GM23338 (cell line): ENCODE results near the gene TTC17. TPM values are rescaled to one million over a fixed set of nuclear protein-coding genes. Genes with fewer than 3 reads are reported as not detected.

Source experiments
- ATAC-seq: fragments of 200-7000 bp; cut with Tn5 transposase; 3 replicates; pipeline ENCODE4 v1.9.1; 2020
- DNase-seq: peaks from one replicate; pipeline ENCODE4 v3.0.0-alpha.2; 2015; ENCODE audit warnings: low spot score
- H2AFZ ChIP-seq: fragments of 200-600 bp; sonication (generic); 2 replicates; pipeline ENCODE4 v1.8.0; 2016; ENCODE audit warnings: antibody characterized with exemption, mild to moderate bottlenecking, moderate library complexity
- H3F3A ChIP-seq: fragments of 200-600 bp; sonication (generic); replicated peaks from 2 replicates; pipeline ENCODE4 v1.8.0; 2017; ENCODE audit warnings: antibody characterized with exemption, mixed run types, low read depth
- H3K27ac ChIP-seq: fragments of 200-600 bp; sonication (generic); 2 replicates; pipeline ENCODE4 v1.6.1; 2016; ENCODE audit warnings: low read depth
- H3K27me3 ChIP-seq: fragments of 200-600 bp; sonication (generic); 2 replicates; pipeline ENCODE4 v1.8.0; 2016; ENCODE audit warnings: mild to moderate bottlenecking, mixed run types, moderate library complexity; ENCODE audit not compliant: insufficient read depth
- H3K36me3 ChIP-seq: fragments of 200-600 bp; sonication (generic); 2 replicates; pipeline ENCODE4 v1.8.0; 2016; ENCODE audit warnings: mild to moderate bottlenecking; ENCODE audit not compliant: insufficient read depth
- H3K4me1 ChIP-seq: fragments of 200-600 bp; sonication (generic); 2 replicates; pipeline ENCODE4 v1.8.0; 2016; ENCODE audit warnings: mild to moderate bottlenecking, moderate library complexity; ENCODE audit not compliant: insufficient read depth
- H3K4me2 ChIP-seq: fragments of 200-600 bp; sonication (generic); 2 replicates; pipeline ENCODE4 v1.7.1; 2017; ENCODE audit warnings: mixed run types
- H3K4me3 ChIP-seq: fragments of 200-600 bp; sonication (generic); 2 replicates; pipeline ENCODE4 v1.6.1; 2016; ENCODE audit warnings: mixed run types
- H3K79me2 ChIP-seq: fragments of 200-600 bp; sonication (generic); replicated peaks from 2 replicates; pipeline ENCODE4 v1.8.0; 2017; ENCODE audit warnings: mild to moderate bottlenecking; ENCODE audit not compliant: insufficient read depth
- H3K9me2 ChIP-seq: fragments of 200-600 bp; sonication (generic); 2 replicates; pipeline ENCODE4 v1.8.0; 2017; ENCODE audit not compliant: insufficient read depth
- H4K20me1 ChIP-seq: fragments of 200-600 bp; sonication (generic); replicated peaks from 2 replicates; pipeline ENCODE4 v1.8.0; 2017; ENCODE audit warnings: mild to moderate bottlenecking; ENCODE audit not compliant: insufficient read depth
- H3K27ac Mint-ChIP-seq: 2 replicates; pipeline ENCODE4 v1.8.0; 2020; ENCODE audit warnings: inconsistent platforms, mild to moderate bottlenecking, moderate library complexity, mixed read lengths
- H3K27me3 Mint-ChIP-seq: 3 replicates; pipeline ENCODE4 v1.8.0; 2022; ENCODE audit warnings: low read depth, mild to moderate bottlenecking, moderate library complexity, mixed read lengths, inconsistent platforms; ENCODE audit not compliant: insufficient read depth, poor library complexity
- H3K36me3 Mint-ChIP-seq: 3 replicates; pipeline ENCODE4 v1.8.0; 2021; ENCODE audit warnings: low read depth, mild to moderate bottlenecking, inconsistent platforms, moderate library complexity, mixed read lengths
- H3K4me1 Mint-ChIP-seq: 3 replicates; pipeline ENCODE4 v1.8.0; 2020; ENCODE audit warnings: mild to moderate bottlenecking, inconsistent platforms, mixed read lengths
- H3K4me3 Mint-ChIP-seq: 3 replicates; pipeline ENCODE4 v1.8.0; 2021; ENCODE audit warnings: moderate library complexity, mild to moderate bottlenecking, inconsistent platforms, mixed read lengths
- H3K9me3 Mint-ChIP-seq: 3 replicates; pipeline ENCODE4 v1.8.0; 2020; ENCODE audit warnings: moderate library complexity, mild to moderate bottlenecking, inconsistent platforms, mixed read lengths
- CTCF ChIP-seq, 2 experiments: fragments of 200-600 bp in 1 of 2; sonication (generic) in 1 of 2; conservative IDR thresholded peaks; 2 replicates each; pipeline versions ENCODE4 v1.5.1 to v1.6.1; 2016 to 2017; ENCODE audit warnings: antibody characterized with exemption in 2 of 2, low read depth in 2 of 2, mild to moderate bottlenecking in 2 of 2, moderate library complexity in 1 of 2
- JUNB ChIP-seq: IDR thresholded peaks from one replicate; pipeline ENCODE4 v1.6.1; 2016; ENCODE audit warnings: antibody characterized with exemption; ENCODE audit not compliant: unreplicated experiment
- polyA plus RNA-seq: library from polyadenylated mRNA; unstranded; fragments of >200 nt; fragmentation: Nextera tagmentation; extraction: Ambion mirVana; gene quantifications from 2 replicates; pipeline ENCODE4 v1.2.1, GENCODE V29; 2016
- total RNA-seq: library from RNA; depleted of rRNA; stranded (reverse); fragments of >200 nt; shearing (Covaris generic); gene quantifications from 2 replicates; pipeline ENCODE4 v1.2.3, GENCODE V29; 2014

The TTC17 gene
- total and polyA plus RNA-seq, 2 experiments from 2014 or later: 59.3 to 87.9 TPM

- no peak overlapping the region for H3K27ac Mint-ChIP-seq
- no peaks in the 10 kb centered on the region for H3K79me2 ChIP-seq
Observed at GRCh38 chr11:43503417-43503816, 144.7 kb downstream of the TTC17 start.

GRCh38 chr11:43504316-43504950 lies 145.7 kb downstream of the TTC17 start:
- Histone ChIP-seq H3K27me3 (no peaks in the 10 kb centered on the region), H3K36me3 (no peaks in the 10 kb centered on the region; the same call in 1 of the 2 replicates)

More at GRCh38 chr11:43503417-43503816, 144.7 kb downstream of the TTC17 start:
- H3K4me1 ChIP-seq: no peaks in the 10 kb centered on the region
- no peak overlapping the region for H2AFZ ChIP-seq
- DNase-seq: peak; percentile 32
- H3K27me3 ChIP-seq: no peaks in the 10 kb centered on the region
- H3K4me3 ChIP-seq: no peak overlapping the region
- Mint-ChIP-seq H3K36me3 (no peaks in the 10 kb centered on the region), H3K4me1 (peaks cover 6% of the 10 kb centered on the region), H3K4me3 (no peak overlapping the region), H3K9me3 (peaks cover 6% of the 10 kb centered on the region; the same call in 1 of the 3 replicates), H3K27me3 (peaks cover 10% of the 10 kb centered on the region)
- no peaks in the 10 kb centered on the region for H3K9me2 ChIP-seq
- no peak for ATAC-seq
- no peaks in the 10 kb centered on the region for H4K20me1 ChIP-seq
- no peaks in the 10 kb centered on the region for H3F3A ChIP-seq
- no peak overlapping the region for H3K4me2 ChIP-seq
- H3K27ac ChIP-seq: no peak overlapping the region
- TF ChIP-seq JUNB: no peak
- peak; percentile 34 to 48 for TF ChIP-seq CTCF (conservative IDR thresholded peaks at IDR 0.05; ENCODE audit: low read depth in 2 of 2)
- H3K36me3 ChIP-seq: no peaks in the 10 kb centered on the region; the same call in 1 of the 2 replicates

More at GRCh38 chr11:43504316-43504950, 145.7 kb downstream of the TTC17 start:
- no peaks in the 10 kb centered on the region for H3F3A ChIP-seq
- H3K79me2 ChIP-seq: no peaks in the 10 kb centered on the region
- no peaks in the 10 kb centered on the region for H3K9me2 ChIP-seq
- H3K27me3 Mint-ChIP-seq: peaks cover 10% of the 10 kb centered on the region
- H3K4me1 Mint-ChIP-seq: peaks cover 9% of the 10 kb centered on the region
- no peaks in the 10 kb centered on the region for H3K4me1 ChIP-seq
- TF ChIP-seq JUNB (no peak), CTCF (conservative IDR thresholded peaks at IDR 0.05; ENCODE audit: low read depth in 2 of 2) (peak; percentile 58 to 91)
- ATAC-seq (peak; percentile 94), DNase-seq (peak; percentile 79)
- no peaks in the 10 kb centered on the region for H4K20me1 ChIP-seq
- peaks cover 6% of the 10 kb centered on the region; the same call in 1 of the 3 replicates for H3K9me3 Mint-ChIP-seq
- no peaks in the 10 kb centered on the region for H3K36me3 Mint-ChIP-seq
- no peak overlapping the region for H3K4me3 ChIP-seq
- no peak overlapping the region for H2AFZ ChIP-seq
- H3K27ac Mint-ChIP-seq: no peak overlapping the region
- no peak overlapping the region for H3K4me2 ChIP-seq
- H3K27ac ChIP-seq: no peak overlapping the region
- H3K4me3 Mint-ChIP-seq: no peak overlapping the region
